HG03045 (cell line): Measurements from ENCODE around the gene CASZ1.

Source experiments
- ATAC-seq: cut with Tn5 transposase; IDR thresholded peaks from one replicate; pipeline ENCODE4 v1.9.1; 2021; ENCODE audit warnings: mild to moderate bottlenecking, moderate library complexity; ENCODE audit not compliant: unreplicated experiment

CASZ1 gene

DNA sequence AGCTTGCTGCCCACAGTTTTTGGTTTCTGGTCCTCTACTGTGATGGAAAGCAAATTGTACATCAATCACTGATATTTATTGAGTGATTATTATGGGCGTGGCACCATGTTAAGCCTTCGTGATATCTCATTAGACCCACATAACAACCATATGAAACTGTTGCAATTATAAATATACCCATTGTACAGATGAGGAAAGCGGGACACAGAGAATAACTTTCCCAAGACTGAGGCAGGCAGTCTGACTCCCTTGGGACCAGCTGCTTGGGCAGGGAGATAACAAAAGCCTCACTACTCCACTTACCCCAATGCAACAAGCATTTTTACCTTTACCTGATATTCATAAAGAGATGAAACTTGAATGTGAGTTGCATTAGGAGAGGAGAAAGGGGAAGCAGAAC, 4.3 kb upstream of the CASZ1 start:
- ATAC-seq = no peak

GRCh38 chr1:10799726-10800125, 3.3 kb upstream of the CASZ1 start:
- no peak for ATAC-seq

DNA sequence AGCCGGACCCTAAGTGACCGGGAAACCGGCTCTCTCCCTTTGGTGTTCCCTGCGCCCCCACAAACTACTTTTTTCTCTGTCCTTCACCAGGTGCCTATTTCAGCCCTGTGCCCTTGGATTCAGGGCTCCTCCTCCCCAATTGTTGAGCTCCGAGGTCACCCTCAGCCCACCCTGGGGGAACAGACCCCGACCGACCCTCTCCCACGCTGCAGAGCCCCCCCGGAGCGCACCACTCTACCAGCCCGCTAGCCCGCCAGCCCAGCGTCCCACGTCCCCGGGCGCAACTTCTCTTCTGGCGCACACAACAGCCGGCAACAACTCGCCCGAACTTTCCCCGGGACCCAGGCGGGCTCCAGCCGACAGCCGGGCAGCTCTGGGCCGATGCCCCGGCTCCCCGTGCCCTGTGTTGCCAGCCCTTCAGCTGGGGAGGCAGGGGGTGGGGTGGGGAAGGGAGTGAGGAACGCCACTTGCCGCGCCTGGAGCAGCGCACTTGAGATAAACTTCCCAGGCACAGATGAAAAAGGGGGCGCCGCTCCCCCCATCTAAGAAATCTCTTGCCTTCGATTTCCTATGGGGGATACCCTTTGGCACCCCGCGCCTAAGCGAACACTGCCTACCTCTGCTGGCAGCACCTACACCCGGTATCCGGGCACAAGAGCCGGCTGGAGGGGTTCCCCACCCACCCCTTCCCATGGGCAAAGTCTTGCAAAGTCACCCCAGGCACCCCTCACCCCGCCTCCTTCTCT, 997 bp downstream of the CASZ1 start:
- ATAC-seq = no peak

GRCh38 chr1:10794724-10795275, 1.6 kb downstream of the CASZ1 start:
- no peak for ATAC-seq

- no peak for ATAC-seq
Measured at GRCh38 chr1:10793129-10793651, 3.3 kb downstream of the CASZ1 start.

- ATAC-seq = no peak
Measured at GRCh38 chr1:10791105-10791951, 5.1 kb downstream of the CASZ1 start.

- no peak for ATAC-seq
Measured at GRCh38 chr1:10789803-10790702, 6.4 kb downstream of the CASZ1 start.

DNA sequence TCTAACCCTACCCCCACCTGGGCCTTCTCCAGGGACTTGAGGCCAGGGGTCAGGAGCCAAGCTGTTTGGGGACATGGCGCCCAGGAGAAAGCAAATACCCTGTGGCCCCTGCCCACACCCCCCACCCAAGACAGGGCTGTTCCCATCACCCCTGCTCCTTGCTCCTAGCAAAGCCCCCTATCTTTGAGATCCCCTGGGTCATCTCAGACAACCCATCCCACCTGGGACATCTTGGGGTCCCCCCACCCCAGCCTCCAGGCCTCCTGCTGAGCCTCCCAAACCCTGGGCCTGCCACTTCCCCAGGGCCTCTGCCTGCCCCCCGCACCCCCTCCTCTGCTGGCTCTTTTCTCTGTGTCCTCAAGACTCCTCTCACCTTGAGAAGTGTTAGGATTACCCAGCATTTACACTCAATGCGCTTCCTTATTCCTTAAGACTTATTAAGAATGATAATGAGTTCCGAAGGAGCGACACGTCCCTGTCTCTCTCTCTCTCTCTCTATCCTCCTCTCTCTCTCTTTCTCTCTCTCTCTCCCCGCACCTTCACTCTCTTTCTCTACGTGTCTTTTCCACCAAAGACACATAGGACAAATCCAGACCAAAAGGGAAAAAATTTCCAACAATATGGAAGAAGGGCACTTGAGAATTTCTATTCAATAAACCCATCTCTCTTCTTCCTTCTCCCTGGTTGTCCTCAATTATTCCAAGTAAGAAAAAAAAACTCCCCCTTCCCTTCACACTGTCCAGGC, 7.2 kb downstream of the CASZ1 start:
- no peak for ATAC-seq

DNA sequence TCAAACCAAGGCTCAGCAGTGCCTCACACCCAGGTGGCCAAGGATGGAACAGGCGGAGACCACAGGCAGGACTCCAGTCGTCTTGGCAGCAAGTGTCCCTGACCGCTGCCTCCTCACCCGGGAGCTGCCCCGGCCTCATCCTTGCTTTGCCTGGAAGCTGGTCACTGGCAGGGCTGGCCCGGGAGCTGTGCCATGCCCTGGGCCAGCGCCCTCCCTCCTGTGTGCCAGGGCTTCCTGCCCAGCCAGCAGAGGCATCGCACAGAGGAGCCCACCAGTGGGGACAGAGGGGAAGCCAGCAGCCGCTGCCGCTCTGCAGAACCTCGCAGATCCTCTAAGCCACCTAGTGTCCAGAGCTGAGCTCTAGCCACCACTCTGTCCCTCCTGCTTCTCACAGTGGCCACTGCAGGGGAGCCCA, 7.8 kb downstream of the CASZ1 start:
- ATAC-seq = no peak

GRCh38 chr1:10787286-10787685, 9.2 kb downstream of the CASZ1 start:
- ATAC-seq = no peak

GRCh38 chr1:10785728-10786638, 10.5 kb downstream of the CASZ1 start:
- ATAC-seq = no peak

DNA sequence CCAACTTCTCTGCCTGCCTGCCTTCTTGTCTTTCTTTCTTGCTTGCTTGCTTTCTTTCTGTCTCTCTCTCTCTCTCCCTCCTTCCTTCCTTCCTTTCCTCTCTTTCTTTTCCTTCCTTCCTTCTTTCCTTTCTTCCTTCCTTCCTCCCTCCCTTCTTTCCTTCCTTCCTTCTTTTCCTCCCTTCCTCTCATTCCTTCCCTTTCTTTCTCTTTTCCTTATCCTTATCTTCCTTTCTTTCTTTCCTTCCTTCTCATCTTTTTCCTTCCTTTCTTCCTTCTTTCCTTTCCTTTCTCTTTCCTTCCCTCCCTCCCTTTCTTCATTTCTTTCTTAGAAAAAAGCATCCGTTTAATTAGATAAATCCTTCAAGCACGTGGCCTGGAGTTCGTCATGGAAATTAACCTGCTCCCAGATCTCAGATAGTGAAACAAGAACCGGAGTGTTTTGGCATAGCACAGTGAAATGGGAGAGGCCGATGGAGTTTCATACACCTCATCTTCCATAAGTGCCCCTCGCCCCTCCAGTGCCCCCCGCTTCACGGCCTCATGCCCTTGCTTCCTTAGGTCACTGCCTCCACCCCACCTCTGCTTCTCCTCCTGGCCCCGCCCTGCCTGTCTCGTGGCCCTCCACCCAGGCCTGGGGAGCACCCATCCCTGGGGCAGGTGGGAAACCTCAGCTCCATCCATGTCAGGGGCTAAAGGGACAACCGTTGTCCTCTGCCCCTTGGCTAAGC, 11.3 kb downstream of the CASZ1 start:
- no peak for ATAC-seq

GRCh38 chr1:10782491-10783244, 13.8 kb downstream of the CASZ1 start:
- no peak for ATAC-seq

GRCh38 chr1:10781137-10781536, 15.3 kb downstream of the CASZ1 start:
- no peak for ATAC-seq

DNA sequence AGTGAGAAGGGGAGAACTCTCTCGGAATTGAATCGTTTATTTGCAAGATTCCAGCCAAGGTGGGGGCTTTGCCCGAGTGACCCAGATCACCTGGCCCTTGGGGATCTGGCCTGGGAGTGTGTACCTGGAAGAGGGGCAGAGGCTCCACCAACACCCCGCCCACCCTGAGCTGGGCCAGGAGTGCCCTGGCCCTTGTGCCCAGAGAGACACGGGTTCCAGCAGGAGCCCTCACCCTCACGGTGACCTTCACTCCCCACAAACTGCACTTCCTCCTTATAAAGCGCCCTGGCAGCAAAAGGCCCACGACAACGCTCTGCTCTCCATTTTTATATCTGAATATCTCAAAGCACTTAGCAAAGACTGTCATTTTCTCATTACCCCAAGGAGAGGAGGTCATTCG, 16.6 kb downstream of the CASZ1 start:
- no peak for ATAC-seq

GRCh38 chr1:10779201-10779600, 17.2 kb downstream of the CASZ1 start:
- ATAC-seq = no peak

DNA sequence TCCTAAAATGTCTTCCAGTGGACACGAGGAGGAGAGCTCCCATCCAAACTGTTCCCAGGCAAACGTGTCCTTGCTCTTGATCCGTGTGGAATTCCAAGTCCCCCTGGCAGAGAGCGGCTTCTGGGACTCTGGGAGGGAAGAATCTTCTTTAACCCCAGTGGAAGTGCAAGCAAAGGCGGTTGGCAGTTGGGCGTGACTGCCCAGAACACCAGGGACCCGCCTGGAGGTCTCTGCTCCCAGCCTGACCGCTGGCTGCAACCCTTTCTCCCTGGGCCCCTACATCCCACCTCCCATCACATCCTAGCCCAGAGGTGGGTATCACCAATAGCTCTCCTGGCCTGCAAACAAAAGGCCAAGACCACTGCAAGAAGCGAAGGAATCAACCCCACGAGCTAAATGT, 17.8 kb downstream of the CASZ1 start:
- ATAC-seq = no peak
